Stimulated activated CD8-positive, alpha-beta memory T cell treated with anti-CD3 and anti-CD28 coated beads, Interleukin-12 subunit alpha, Interleukin-12 subunit beta, amount 100 ng/mL, for 24 hours (primary cell): Measurements from ENCODE around the gene EDA.

Experiments used
- DNase-seq: peaks from one replicate; pipeline ENCODE4 v3.0.0-alpha.2; 2020; ENCODE audit errors: extremely low read depth

The EDA gene

GRCh38 chrX:70026112-70026850, 410.4 kb downstream of the EDA start:
- no peak for DNase-seq

DNA sequence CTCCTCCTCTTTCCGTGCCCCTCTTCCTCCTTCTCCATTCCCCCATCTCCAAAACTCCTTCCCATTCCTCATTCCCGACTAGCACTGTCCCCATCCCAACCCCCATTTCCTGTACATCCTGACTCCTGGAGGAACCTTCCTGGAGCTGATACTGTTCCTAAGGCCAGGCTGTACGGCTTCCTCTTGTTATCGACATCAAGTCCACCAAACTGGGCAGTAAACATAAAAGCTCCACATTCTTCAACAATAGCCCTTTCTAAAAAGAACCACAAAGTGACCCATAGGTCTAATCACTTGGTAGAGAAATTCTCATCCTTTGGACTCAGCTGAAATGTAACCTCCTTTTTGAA, 410.9 kb downstream of the EDA start:
- no peak for DNase-seq

GRCh38 chrX:70029863-70030262, 413.9 kb downstream of the EDA start:
- DNase-seq, result no peak

- peak; percentile 2 for DNase-seq
Observed at GRCh38 chrX:70030301-70030767, 414.4 kb downstream of the EDA start.

DNA sequence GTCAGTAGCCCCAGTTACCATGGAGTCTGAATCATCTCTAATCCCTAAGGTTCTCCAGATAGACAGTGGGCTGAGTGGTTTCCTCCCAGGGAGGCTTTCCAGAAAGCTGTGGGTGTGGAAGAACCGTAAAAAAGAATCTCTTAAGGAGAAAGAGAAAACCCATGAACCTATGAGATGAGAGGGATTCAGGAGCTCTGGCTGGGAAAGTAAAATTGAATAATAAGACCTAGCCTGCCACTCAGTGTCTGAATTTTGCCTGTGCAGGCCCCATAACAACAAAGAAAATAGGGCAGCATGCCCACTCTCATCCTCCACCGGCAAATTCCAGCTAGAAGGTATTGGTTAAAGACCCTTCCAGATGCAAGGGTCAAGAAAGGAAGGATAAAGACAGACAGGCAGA, 416.9 kb downstream of the EDA start:
- no peak for DNase-seq

DNA sequence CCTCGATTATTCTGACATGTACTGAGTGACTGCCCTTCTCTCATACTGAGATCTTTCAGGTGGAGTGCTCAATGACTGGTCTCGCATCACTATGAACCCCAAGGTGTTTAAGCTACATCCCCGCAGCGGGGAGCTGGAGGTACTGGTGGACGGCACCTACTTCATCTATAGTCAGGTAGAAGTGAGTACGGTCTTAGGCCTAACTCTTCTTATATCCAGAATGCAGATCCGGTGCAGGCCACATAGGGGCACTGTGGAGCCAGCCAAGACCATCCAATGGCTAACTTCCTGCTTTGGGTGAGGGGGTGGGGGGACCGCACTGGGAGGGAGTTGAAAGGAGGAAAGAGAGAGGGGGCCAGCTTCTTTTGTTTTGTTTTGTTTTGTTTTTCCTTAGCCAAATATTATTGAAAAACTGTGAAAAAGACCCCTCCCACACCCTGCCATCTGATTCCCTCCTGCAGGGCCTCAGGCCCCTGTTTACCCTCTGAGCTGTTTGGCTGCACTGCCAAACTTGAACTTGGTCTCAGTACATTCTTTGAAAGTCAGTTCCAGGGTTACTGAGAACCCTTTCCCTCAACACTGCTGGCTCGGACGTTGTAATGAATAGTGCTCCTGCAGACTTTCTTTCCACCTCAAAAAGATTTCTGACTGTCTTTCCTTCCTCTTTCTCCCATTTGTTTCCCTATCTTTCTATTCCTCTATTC, 417.6 kb downstream of the EDA start:
- no peak for DNase-seq

DNA sequence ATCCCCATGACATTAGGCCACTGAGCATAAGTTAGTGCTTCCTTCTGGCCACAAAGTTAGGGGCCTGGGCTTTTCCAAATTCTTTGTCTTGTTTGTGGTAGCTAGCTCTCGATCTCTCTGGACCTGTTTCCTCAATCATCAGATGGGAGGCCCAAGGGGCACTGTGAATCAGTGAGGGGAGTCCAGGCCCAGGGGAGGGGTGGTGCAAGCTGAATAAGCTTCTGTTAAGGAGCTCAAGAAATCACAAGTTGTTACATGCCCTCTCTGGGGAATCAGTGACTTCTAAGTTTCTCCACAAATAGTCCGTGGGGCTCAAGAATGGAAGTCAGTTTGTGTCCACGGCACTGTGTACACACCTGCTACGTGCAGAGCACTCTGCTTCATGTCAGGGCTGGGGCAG, 418.7 kb downstream of the EDA start:
- no peak for DNase-seq

GRCh38 chrX:70038515-70038914, 422.6 kb downstream of the EDA start:
- no peak for DNase-seq

GRCh38 chrX:70038951-70039350, 423.0 kb downstream of the EDA start:
- no peak for DNase-seq

- DNase-seq, result no peak
Observed at GRCh38 chrX:70039758-70040157, 423.8 kb downstream of the EDA start.

GRCh38 chrX:70041993-70042392, 426.1 kb downstream of the EDA start:
- DNase-seq, result no peak

DNA sequence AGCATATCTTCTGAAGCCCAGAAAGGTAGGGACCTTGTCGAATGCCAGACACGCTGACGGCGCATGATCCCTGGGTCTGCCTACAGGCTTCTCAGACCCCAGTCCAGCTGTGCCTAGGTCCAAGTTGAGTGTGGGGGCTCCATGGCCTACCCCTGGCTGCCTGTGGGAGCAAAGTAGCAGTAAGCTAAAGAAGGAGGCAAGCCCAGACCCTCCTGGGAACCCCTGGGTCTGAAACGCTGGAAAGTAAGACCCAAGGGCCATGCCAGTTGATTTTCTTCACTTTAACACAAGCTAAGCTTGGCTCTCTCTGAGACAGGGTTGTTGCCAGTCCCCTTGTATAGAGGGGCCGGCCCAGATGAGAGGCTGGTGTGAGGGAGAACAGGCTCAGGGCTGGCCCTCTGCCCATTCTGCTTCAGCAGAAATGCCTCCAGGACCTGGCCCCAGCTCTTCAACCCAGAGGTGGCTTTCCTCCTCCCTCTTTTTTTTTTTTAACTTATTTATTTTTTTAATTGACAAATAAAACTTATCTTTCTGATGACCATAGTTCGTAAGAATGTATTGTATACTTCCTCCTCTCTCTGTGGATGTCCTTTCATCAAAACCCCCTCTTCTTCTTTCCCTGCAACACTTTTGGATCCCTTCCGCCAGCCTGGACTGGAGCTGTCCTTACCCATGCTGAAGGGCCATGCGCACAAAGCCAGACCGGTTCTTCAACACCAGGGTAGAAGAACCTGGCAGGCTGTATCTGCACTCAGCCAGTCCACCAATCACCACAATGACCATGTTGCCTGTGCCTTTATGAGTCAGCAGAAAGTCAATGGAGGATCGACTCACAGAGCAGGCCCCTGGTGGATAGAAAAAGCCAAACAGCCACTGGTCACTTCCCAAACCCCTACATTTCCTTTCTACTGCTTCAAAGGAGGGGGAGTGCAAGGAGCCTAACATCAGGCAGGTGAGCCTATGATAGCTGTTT, 426.8 kb downstream of the EDA start:
- no peak for DNase-seq

DNA sequence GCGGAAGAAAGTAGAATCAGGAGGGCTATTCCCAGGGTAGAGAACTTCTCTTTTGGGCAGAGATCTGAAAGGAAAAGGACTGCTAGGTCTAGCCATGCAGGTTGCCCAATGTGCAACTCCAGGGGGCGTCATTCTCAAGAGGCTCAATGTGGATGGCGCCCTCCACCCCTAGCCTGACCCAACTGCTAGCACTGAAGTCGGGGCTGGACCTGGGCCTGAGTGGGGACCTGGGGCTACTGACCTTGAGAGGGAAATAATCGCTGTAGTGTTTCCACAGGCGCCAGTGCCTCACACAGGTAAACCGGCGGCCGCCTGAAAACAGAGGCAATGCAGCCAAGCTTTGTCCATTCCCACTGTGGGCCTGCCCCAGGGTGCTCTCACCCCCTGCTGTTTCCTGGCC, 427.8 kb downstream of the EDA start:
- no peak for DNase-seq

DNA sequence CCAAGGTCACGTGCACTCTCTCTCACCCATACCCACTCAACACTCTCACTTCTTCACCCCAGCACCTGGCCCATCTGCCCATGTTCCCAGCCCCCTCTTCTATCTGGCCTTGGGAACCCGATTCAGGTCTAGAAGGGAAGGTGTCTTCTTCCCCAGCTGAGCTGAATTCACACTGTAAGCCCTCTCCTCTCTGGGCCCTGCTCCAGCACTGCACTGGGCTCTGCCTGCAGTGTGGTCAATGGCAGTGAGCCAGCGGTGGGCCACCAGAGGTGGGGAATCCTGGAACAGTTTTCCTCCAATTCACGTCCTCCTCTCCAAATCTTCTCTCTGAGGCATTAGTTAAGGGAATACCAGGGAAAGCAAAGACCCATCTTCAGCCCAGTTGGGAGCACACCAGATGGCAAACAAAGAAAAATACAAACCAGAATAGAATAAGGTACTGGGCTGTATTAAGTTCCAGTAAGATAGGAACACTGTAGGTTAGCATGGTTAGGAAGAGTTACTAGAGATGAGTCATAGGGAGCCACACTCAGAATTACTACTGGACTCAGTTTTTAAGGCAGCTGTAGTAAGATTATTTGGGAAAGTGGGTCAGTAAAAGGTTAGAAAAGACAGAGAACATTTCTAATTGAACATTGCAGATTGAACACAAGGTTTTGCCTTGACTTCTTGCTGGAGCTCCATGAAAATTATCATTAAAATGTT, 428.8 kb downstream of the EDA start:
- no peak for DNase-seq

DNA sequence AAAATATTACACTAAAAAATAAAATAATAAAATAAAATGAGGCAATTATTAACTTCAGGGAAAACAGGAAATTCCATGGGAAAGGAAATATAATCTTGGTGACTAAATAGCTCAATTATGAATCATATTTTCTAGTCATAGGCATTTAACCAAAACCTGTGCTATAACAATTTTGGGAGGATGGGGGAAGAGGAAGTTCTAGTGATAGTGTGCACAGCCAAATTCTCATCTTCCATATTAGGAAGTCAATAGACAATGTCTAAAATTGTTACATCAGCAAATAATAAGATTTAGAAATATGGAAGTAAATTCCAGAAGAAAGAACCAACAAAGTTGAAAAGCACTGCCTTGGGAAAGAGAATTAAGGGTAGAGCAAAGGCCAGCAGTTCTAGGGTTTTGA, 431.1 kb downstream of the EDA start:
- no peak for DNase-seq

- DNase-seq, result no peak
Observed at GRCh38 chrX:70049406-70049805, 433.5 kb downstream of the EDA start.

DNA sequence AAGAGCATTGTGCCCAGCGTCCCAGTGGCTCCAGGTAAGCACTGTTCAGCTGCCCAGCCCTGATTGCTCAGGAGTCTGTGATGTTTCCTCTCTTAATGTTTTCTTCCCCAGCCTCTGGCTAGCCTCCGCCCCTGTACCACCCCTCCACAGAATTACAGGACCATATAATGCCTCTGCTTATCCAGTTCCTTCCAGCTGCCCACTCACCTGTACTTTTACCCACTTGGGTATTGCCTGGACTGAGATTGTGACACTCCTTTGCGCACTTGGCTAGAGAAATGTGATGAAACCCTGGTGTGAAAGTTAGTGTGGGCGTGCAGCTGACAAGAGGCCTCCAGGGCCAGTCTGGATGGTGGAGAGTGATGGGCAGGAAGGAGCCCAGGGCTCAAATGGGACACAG, 434.0 kb downstream of the EDA start, which contains the start of gene AWAT2:
AWAT2 (minus strand) TSS at position 14 of the 400 bp plus-strand sequence; CDS start at position 8, 6 bp downstream.
- no peak for DNase-seq

DNA sequence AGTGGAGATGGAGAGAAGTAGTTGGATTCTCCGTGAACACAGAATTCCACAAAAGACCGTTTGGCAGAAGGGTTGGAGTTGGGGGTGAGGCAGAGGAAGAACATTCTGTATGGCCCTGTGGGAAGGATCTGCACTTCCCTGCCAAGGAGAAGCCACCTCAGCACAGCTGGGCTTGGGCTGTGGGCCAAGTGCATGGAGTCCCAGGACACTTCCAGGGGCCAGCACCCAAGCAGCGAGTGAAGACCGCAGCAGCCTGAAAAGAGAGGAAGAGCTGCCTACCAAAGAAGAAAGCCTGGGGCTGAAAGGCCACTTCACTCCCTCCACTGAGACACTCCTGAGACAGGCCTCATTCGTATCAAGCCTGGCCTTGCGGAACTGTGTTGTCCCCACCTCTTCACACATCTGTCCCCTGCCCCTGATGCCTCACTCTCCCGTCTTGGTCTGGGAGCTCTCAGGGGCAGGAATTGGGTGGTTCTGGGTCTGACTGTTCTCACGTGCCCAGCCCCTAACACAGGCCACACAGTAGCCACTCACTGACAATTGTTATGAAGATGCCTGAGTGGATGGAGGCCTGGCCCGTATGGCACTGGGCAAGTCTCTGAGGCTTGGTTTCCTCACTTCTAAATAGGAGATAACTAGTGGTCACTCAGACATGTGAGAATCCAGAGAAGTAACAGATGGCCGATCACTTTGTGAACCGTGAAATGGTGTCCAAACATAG, 437.1 kb downstream of the EDA start:
- DNase-seq, result no peak

GRCh38 chrX:70054391-70054790, 438.5 kb downstream of the EDA start:
- DNase-seq, result no peak

DNA sequence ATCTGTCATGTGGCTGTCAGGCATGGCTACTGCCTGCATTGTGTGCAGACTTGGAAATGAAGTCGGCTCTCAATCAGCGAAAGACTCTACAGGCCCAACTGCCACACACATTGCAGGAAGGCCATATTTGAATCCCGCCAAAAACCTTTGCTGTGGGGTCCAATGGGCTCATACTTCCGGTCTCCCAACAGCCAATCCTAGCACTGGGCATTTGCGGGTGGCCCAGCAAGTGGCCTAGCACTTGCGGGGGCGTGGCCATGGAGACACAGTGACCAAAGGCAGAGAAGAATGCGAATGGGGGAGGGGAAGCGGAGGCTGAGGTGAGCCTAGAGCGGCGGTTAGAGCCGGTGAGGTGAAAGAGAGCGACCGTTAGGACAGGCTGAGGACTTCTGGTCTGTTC, 446.2 kb downstream of the EDA start, which contains the start of gene OTUD6A:
OTUD6A (plus strand) TSS at position 382 of the 400 bp plus-strand sequence. CDS start 68 bp downstream, outside the sequence.
- DNase-seq, result no peak
